ENCODE data around the gene MED20.
A peak's percentile ranks its signal among the peaks of the same experiment; 100 is the strongest.

The MED20 gene

DNA sequence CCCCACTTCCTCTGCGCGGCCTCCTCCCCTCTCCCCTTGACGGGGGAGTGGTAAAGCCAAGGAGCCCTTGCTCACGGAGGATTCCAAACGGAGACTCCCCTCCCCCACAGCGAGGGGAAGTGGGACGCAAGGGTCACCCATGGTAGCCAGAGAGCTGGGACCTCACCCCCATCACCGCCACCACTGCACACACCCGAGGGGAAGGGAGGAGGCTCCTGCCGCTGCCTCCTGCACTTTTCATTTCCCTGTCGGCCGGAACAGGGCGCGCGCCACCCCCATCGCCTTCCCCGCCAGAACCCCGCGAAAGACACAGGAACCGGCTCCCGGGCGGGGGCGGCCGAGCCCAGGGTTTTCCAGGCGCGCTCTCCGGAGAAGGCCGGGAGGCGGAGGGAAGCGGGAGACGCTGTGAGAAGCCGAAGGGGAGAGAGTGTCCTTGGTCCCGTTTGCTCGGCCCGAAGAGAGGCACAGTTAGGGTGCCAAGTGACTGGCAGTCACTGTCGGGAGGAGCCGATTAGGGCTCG lies 19.9 kb upstream of the MED20 start:
- DNase-seq, result peak; percentile 69

- DNase-seq, result peak; percentile 73
Measured at GRCh38 chr6:41939848-41940758, 19.2 kb upstream of the MED20 start.

DNA sequence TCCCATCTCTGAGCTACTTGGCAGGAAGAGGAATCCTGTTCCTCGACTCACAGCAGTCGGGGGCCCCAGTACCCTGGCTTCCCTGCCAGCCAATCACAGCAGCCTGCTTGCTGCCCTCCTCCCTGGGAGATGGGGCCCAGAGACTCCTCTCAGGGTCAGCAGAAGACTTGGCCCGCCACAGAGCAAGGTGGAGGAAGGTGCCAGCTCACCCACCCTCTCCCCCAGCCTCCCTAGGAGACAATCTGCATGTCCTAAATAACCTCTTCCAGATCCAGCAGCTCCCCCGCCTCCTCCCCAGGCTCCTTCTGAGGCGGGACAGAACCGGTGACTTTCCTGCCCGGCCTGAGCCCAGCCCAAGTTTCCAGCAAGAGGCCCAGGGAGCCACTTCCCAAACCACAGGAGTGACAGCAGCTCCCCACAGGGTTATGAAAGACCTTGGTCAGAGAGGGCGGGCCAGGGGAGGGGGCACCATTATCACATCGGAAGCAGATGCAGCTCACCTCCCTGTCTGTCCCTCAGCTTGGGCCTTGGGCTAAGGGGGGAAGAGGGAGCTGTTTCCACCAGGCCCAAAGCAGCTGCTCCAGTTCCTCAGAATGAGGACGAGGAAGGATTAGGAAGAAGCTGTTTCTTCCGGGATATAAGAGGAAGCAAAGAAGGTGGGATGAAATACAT lies 18.4 kb upstream of the MED20 start:
- peak; percentile 81 for DNase-seq

GRCh38 chr6:41938590-41939175 lies 17.7 kb upstream of the MED20 start:
- no peak for DNase-seq

GRCh38 chr6:41937861-41938574 lies 17.1 kb upstream of the MED20 start:
- DNase-seq, result peak; percentile 99

- no peak for DNase-seq
Measured at GRCh38 chr6:41937472-41937860, 16.5 kb upstream of the MED20 start.

- peak; percentile 100 for DNase-seq
Measured at GRCh38 chr6:41936073-41936837, 15.3 kb upstream of the MED20 start.

DNA sequence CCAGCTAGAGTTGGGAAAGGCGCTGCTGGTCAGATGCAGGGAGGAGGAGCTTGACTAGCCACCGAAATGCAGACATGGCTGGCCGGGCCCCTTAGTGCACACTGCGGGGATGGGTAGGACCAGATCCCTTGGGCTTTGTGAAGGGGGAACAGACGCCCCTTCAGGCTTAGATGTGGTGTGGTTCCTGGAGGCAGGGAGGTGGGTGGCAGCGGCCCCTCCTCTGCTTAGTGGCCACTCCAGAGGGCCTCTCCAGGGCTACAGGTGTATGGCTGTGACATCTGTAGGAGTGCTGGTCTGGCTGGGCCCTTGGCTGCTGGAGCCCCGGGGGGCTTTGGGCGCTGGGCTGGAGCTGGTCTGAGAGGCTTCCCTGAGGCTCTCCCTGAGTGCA lies 14.7 kb upstream of the MED20 start:
- DNase-seq, result no peak

- DNase-seq, result no peak
Measured at GRCh38 chr6:41935193-41935574, 14.2 kb upstream of the MED20 start.

GRCh38 chr6:41934278-41935192 lies 13.6 kb upstream of the MED20 start:
- DNase-seq, result no peak

DNA sequence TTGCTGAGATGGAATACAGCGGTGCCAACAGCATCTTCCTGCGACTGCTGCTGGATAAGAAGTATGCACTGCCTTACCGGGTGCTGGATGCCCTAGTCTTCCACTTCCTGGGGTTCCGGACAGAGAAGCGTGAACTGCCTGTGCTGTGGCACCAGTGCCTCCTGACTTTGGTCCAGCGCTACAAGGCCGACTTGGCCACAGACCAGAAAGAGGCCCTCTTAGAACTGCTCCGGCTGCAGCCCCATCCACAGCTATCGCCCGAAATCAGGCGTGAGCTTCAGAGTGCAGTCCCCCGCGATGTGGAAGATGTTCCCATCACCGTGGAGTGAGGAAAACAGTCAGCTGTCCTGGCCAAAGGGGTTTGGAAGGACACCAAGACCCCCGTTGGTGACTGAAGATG lies 11.4 kb upstream of the MED20 start:
- no peak for DNase-seq

GRCh38 chr6:41931792-41932191 lies 10.9 kb upstream of the MED20 start:
- DNase-seq, result no peak

- DNase-seq, result no peak
Measured at GRCh38 chr6:41929924-41930323, 9.0 kb upstream of the MED20 start.

GRCh38 chr6:41927253-41927652 lies 6.3 kb upstream of the MED20 start:
- no peak for DNase-seq

DNA sequence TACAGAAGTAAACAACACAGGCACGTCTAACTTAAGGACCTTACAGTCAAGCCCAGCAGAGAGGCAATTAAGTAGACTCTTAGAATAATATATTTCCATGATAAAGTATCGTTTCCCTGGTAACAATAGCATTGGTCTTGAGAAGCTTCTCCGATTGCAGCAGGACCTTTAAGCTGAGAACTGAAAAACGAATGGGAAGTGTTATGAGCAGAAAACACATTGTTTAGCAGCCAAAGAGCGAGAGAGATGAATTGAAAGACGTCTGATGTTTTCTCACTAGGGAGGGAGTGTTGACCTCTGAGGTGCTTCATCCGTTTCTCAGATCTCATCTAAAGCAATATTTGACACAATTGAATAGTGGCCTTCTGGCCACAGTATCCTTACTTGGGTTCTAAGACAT lies 1.2 kb upstream of the MED20 start:
- peak; percentile 13 for DNase-seq

GRCh38 chr6:41921712-41921998 lies 716 bp upstream of the MED20 start:
- peak; percentile 14 for DNase-seq

GRCh38 chr6:41917528-41917927 lies 3.4 kb downstream of the MED20 start:
- peak; percentile 43 for DNase-seq

GRCh38 chr6:41914869-41915530 lies 5.9 kb downstream of the MED20 start:
- peak; percentile 74 for DNase-seq

DNA sequence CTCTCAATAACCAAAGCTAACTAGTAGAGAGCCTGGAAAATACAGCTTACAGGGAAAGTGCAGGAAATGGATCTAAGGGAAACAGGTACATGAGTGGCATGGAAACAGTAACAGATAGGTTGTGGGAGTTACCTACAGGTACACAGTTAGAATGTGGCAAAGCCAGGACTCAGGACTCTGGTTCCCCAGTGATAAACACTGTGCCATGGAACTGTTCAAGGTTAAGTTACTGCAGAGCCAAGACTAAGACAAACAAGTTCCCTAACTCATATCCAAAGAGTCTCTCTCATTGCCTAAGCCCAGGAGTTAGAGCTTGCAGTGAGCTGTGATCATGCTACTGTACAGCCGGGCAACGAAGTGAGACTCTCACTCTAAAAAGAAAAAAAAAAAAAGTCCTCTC lies 6.6 kb downstream of the MED20 start:
- no peak for DNase-seq

GRCh38 chr6:41909727-41910126 lies 11.2 kb downstream of the MED20 start:
- DNase-seq, result no peak
